HAP-1 (cell line): Measurements from ENCODE around the gene SUSD1.

Experiments
- DNase-seq, 2 experiments: peaks; one replicate each; pipeline ENCODE4 v3.0.0-alpha.2; 2016 to 2020; ENCODE audit warnings: low spot score in 2 of 2
- H3K27me3 ChIP-seq: fragments of 250-450 bp; sonication (Bioruptor Pico); 2 replicates; pipeline ENCODE4 v1.5.1; 2020; ENCODE audit warnings: low read depth, mild to moderate bottlenecking, moderate library complexity
- H3K36me3 ChIP-seq: fragments of 250-450 bp; sonication (Bioruptor Pico); replicated peaks from 2 replicates; pipeline ENCODE4 v1.5.1; 2020; ENCODE audit warnings: mild to moderate bottlenecking
- H3K4me1 ChIP-seq: fragments of 250-450 bp; sonication (Bioruptor Pico); 2 replicates; pipeline ENCODE4 v1.5.1; 2020; ENCODE audit warnings: mild to moderate bottlenecking
- H3K4me3 ChIP-seq: fragments of 250-450 bp; sonication (Bioruptor Pico); 2 replicates; pipeline ENCODE4 v1.5.1; 2020; ENCODE audit warnings: mild to moderate bottlenecking, moderate library complexity
- H3K9me3 ChIP-seq: fragments of 250-450 bp; sonication (Bioruptor Pico); 2 replicates; pipeline ENCODE4 v1.5.1; 2020; ENCODE audit warnings: mild to moderate bottlenecking, moderate library complexity
- in situ Hi-C: fragments of 300-500 bp; cut with MboI; formaldehyde crosslinking; loops from 3 replicates; pipeline ENCODE4 v1.14.3; 2020; ENCODE audit warnings: low sequenced_read_pairs, inconsistent platforms, mixed read lengths

Gene SUSD1

DNA sequence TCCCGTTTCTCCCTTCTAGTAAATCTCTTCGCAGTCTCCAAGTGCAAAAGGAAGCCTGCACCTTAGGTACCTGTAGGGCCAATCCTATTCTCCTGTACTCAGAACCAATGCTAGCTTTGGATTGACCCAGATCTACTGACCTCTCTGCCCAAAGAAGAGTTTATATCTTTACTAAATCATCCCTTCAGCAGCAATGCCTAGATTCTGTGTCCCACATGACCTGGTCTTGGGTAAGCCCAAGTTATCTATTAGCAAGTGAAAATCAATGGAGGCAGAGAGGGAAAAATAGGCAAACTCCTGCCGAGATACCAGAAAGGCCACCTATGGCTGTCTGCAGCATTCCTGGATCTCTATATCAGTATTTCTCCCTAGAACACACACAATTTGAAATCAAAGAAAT lies 60.0 kb downstream of the SUSD1 start:
- peaks cover 3% of the 10 kb centered on the region; the same call in 1 of the 2 replicates for H3K4me1 ChIP-seq
- no peak for DNase-seq
- in situ Hi-C loops: no loop called here
- H3K4me3 ChIP-seq: no peak overlapping the region
- H3K9me3 ChIP-seq: no peaks in the 10 kb centered on the region
- no peaks in the 10 kb centered on the region for H3K36me3 ChIP-seq
- no peaks in the 10 kb centered on the region for H3K27me3 ChIP-seq

DNA sequence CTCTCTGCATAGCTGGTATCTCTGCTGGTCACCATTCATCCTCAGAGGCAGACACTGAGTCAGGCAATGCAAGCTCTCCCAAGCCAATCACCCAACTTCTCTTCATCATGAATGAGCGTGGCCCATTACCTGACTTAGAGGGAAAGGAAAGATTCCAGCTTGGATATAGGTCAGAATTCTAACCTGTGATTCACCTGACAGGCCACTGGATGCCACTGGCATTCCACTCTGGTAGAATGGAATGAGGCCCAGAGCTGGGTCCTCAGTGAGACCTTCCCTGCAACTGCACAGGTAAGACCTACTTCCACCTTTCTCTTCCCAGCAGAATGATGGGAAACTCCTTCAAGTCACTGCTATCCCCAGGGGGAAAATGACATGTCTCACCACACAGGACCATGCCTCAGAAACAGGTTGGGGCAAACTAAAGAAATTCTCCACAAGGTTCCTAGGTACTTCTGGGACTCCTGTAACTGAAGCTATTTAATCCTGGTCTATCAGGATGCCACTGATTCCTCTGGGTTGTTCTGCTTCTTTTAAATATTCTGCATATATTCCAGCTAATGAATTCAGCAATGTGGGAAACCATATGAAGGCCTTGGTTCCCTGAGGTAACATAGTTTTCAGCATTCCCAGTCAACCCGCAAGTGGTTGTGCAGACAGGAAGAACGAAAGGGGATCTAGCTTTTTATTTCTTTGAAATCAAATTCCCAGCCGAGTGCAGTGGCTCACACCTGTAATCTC lies 62.0 kb downstream of the SUSD1 start:
- in situ Hi-C loops: no loop called here
- no peaks in the 10 kb centered on the region for H3K9me3 ChIP-seq
- no peaks in the 10 kb centered on the region for H3K27me3 ChIP-seq
- DNase-seq: no peak
- H3K36me3 ChIP-seq: no peaks in the 10 kb centered on the region
- peaks cover 3% of the 10 kb centered on the region; the same call in 1 of the 2 replicates for H3K4me1 ChIP-seq
- H3K4me3 ChIP-seq: no peak overlapping the region

DNA sequence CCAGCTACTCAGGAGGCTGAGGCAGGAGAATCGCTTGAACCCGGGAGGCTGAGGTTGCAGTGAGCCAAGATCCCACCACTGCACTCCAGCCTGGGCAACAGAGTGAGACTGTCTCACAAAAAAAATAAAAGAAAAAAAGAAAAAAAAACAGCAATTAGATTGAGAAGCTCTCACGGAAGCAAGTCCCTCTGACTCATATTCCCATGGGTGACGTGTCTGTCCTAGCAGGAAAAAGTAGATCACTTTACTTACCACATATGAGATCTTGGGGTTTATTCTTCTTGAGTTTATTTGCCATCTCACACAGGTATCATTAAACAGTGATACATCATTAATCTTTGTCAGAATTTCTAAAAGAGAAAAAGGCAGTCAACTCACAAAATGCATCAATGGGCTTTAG lies 62.6 kb downstream of the SUSD1 start:
- Histone ChIP-seq H3K9me3 (no peaks in the 10 kb centered on the region), H3K4me1 (peaks cover 3% of the 10 kb centered on the region; the same call in 1 of the 2 replicates), H3K4me3 (no peak overlapping the region), H3K36me3 (no peaks in the 10 kb centered on the region), H3K27me3 (no peaks in the 10 kb centered on the region)
- in situ Hi-C loops: no loop called here
- DNase-seq: no peak

DNA sequence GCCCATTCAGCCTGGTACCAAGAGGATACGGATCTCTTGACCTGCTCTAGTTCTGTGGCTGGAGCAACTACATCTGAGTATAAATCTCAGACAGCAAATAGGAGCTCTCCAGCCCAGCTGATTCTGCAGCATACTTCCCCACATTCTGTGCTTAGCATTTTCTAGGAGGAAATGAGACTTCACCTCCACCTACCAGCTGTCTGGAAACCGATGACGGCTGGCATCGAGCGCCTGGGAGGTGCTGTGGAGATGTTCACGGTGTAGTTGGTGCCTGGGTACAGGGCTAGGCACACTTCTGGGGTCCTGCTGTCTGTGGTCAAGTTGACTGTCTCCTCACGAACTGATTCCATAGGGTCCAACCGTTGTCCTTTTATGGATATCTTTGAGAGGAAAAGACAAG lies 63.6 kb downstream of the SUSD1 start:
- DNase-seq: no peak
- Histone ChIP-seq H3K36me3 (no peaks in the 10 kb centered on the region), H3K4me3 (no peak overlapping the region), H3K27me3 (no peaks in the 10 kb centered on the region), H3K9me3 (no peaks in the 10 kb centered on the region), H3K4me1 (peaks cover 3% of the 10 kb centered on the region; the same call in 1 of the 2 replicates)
- in situ Hi-C loops: no loop called here

DNA sequence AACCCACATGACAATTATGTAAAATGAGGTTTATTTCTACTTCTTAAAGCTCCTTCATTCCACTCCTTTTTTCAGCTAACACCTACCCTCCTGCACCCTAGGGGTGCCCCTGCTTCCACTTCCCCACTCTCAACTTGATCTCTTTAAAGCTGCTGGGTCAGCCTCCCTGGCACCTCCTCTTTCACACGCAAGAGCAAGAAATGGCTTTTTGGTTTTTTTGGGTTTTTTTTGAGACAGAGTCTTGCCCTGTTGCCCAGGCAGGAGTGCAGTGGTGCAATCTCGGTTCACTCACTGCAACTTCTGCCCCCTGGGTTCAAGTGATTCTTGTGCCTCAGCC lies 64.4 kb downstream of the SUSD1 start:
- peaks cover 3% of the 10 kb centered on the region; the same call in 1 of the 2 replicates for H3K4me1 ChIP-seq
- no peak overlapping the region for H3K4me3 ChIP-seq
- no peak for DNase-seq
- no peaks in the 10 kb centered on the region for H3K9me3 ChIP-seq
- in situ Hi-C loops: no loop called here
- no peaks in the 10 kb centered on the region for H3K36me3 ChIP-seq
- no peaks in the 10 kb centered on the region for H3K27me3 ChIP-seq

DNA sequence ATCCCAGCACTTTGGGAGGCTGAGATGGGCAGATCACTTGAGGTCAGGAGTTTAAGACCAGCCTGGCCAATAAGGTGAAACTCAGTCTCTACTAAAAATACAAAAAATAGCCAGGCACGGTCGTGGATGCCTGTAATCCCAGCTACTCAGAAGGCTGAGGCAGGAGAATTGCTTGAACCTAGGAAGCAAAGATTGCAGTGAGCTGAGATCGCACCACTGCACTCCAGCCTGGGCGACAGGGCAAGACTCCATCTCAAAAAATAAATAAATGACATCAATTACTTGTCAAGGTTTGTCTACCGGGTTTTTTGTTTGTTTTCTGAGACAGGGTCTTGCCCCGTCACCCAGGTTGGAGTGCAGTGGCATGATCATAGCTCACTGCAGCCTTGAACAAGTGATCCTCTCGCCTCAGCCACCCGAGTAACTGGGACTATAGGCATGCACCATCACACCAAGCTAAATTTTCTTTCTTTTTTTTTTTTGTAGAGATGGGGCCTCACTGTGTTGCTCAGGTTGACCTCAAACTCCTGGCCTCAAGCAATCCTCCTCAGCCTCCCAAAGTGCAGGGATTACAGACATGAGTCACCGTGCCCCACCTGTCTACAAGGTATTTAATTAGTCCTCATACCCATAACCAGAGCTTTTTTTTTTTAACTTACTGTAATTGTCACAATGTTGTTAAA lies 64.9 kb downstream of the SUSD1 start:
- H3K4me1 ChIP-seq: peaks cover 3% of the 10 kb centered on the region; the same call in 1 of the 2 replicates
- DNase-seq: no peak
- no peaks in the 10 kb centered on the region for H3K27me3 ChIP-seq
- H3K9me3 ChIP-seq: no peaks in the 10 kb centered on the region
- no peak overlapping the region for H3K4me3 ChIP-seq
- in situ Hi-C loops: no loop called here
- H3K36me3 ChIP-seq: no peaks in the 10 kb centered on the region

DNA sequence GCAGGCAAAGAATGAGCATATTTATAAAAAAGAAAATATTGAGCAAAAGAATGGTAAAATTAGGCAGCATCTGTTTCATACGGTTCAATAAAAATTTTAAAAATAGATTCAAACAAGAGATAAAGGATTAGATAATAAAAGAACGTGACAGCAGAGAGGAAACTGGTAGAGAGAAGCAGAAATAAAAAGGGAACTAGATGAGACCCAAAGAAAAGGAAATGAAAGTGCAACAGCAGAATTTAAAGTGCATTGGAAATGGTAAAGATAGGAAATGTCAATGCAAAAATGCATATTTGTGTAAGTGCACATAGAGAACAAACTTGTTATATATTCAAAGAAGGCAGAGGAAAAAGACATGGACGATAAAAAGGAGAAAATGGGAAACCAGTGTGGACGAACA lies 70.2 kb downstream of the SUSD1 start:
- Histone ChIP-seq H3K4me3 (no peak overlapping the region), H3K9me3 (no peaks in the 10 kb centered on the region), H3K4me1 (no peaks in the 10 kb centered on the region), H3K27me3 (no peaks in the 10 kb centered on the region), H3K36me3 (no peaks in the 10 kb centered on the region)
- DNase-seq: no peak
- in situ Hi-C loops: no loop called here

DNA sequence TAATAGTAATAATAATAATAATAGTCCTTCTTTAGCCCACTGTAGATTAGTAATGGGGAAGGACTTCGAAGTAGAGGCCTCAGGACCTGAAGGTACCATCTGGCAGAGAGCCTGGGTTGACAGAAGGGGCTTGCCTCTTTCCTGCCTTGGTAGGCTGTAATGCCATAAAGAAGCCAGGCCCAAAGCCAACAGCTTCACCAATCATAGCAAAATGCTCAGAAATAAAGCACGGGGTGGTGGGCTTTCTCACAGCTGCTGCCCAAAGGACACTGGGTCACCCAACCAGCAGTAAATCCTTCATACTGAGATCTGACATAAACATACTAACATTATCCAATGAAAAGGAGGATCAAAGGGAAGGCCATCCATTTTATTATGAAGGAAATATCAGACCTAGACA lies 70.7 kb downstream of the SUSD1 start:
- no peak for DNase-seq
- H3K4me3 ChIP-seq: no peak overlapping the region
- H3K36me3 ChIP-seq: no peaks in the 10 kb centered on the region
- no peaks in the 10 kb centered on the region for H3K9me3 ChIP-seq
- in situ Hi-C loops: no loop called here
- no peaks in the 10 kb centered on the region for H3K27me3 ChIP-seq
- no peaks in the 10 kb centered on the region for H3K4me1 ChIP-seq

DNA sequence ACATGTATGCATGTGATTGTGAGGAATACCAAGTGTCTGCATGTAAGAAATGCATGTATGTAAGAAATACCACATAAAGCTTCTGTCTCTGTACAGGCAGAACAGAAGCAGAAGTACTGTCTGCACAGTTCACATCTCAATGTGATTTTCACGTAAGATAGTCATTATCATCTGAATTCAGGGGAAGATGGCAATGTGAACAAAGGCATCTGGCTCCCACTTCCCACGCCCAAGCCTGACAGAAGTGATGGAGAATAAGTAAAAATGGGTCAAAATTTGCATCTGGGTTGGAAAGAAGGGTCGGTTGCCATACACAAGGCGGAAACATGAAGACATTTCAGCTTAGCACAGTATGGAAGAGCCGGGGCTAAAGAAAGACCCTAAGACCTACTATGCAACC lies 71.7 kb downstream of the SUSD1 start:
- Histone ChIP-seq H3K36me3 (no peaks in the 10 kb centered on the region), H3K4me3 (no peak overlapping the region), H3K4me1 (no peaks in the 10 kb centered on the region), H3K9me3 (no peaks in the 10 kb centered on the region), H3K27me3 (no peaks in the 10 kb centered on the region)
- DNase-seq: no peak
- in situ Hi-C loops: no loop called here

DNA sequence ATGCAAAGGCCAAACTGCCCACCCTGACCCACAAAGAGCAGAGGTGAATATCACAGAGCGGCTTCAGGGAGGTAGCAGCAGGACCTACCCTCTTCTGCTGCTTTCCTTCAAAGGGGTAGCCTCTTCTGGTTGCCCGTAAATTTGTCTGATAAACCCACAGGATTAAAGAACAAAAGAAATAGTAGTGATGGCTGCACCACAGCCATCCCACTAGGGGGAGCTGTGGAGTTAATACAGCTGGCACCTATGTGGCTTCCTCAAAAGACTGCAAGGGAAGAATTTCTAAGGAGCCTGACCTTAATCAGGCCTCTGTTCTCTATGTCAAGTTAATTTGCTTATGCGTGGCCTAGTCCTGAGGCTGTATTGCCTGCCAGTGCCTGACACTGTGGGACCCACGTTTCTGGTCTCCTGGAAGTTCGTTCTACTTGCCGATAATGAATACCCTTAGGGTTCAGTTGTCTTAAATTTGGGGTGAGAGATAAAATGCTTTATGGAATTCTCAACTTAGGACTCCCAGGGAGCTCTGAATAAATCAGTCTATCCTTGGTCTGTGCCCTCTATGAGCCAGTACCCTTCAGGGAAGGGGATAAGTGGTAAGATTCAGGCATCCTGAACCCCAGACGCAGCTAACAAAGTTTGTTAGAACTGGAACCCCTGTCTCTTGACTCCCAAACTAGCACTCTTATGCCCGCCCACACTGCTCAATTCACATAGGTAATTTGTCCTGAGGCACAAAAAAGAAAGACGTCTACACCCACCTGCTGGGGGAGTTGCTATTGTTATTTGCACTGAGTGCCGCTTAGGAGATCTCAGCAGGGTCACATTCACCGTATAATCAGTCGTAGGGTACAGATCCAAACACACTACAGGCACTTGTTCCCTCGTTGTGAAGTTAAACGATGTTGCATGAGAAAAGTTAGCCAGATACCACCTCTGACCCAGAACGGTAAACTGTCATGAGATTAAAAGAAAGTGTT lies 77.1 kb downstream of the SUSD1 start:
- DNase-seq: peak; percentile 81 to 88
- H3K27me3 ChIP-seq: no peaks in the 10 kb centered on the region
- no peak overlapping the region for H3K4me3 ChIP-seq
- H3K9me3 ChIP-seq: no peaks in the 10 kb centered on the region
- in situ Hi-C loops: loop anchor here (25.0 kb wide), 1 partner anchor 739 kb away; no protein-coding TSS in a partner anchor
- peaks cover 4% of the 10 kb centered on the region for H3K4me1 ChIP-seq
- H3K36me3 ChIP-seq: no peaks in the 10 kb centered on the region

DNA sequence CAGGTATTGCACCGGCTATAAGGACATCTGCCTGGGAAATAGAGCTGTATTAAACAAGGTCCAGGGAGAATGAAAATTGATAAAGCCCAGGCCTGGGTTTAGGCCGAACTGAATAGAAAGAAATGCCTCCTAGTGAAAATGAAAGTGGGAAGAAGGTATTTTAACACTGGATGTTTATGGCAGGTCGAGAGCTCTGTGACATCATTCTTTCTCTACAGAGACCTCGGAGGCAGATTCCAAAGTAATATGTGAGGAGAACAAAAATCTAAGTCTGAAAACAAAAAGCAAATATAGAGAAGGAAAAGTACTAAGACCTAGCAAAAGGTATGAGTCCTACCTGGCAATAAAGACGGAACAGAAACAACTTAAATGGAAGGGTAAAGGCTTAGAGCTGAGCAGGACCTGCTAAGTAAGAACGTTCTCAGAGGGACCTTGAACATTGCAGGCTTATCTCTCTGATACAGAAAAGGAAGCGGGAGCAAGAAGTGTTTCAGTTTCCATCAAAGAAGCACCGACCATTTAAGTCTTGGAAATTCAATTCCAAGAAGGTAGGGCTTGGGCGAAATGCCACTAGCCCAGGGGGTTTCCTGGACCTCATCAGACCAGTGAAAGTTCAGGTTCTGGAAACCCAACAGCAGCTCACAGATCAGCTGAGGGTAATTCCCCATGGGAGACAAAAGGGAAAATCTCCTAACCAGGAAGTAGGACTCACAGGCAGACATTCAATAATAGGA lies 80.0 kb downstream of the SUSD1 start:
- Histone ChIP-seq H3K36me3 (no peaks in the 10 kb centered on the region), H3K9me3 (no peaks in the 10 kb centered on the region), H3K4me3 (no peak overlapping the region), H3K27me3 (no peaks in the 10 kb centered on the region), H3K4me1 (peaks cover 4% of the 10 kb centered on the region)
- in situ Hi-C loops: loop anchor here (25.0 kb wide), 1 partner anchor 742 kb away; no protein-coding TSS in a partner anchor
- no peak for DNase-seq

DNA sequence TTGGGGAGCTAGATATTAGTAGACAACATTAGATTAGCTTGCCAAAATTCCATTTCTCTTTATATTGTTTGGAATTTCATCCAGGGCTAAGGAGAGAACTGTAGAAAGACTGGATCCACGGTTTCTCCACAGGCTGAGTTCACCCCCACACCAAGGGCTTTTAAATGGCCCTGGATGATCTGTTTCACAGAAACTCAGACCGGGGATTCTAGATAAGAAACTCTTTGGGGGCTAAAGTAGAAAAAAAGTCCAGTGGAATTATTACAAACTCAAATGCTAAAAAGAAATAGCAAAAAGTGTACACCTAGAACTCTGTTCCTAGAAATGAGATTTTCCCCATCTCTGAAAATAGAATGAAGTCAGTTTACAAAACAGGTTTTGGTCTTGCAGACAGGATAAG lies 80.9 kb downstream of the SUSD1 start:
- peaks cover 4% of the 10 kb centered on the region for H3K4me1 ChIP-seq
- in situ Hi-C loops: loop anchor here (25.0 kb wide), 1 partner anchor 743 kb away; no protein-coding TSS in a partner anchor
- no peak for DNase-seq
- H3K4me3 ChIP-seq: no peak overlapping the region
- no peaks in the 10 kb centered on the region for H3K27me3 ChIP-seq
- H3K9me3 ChIP-seq: no peaks in the 10 kb centered on the region
- H3K36me3 ChIP-seq: no peaks in the 10 kb centered on the region

DNA sequence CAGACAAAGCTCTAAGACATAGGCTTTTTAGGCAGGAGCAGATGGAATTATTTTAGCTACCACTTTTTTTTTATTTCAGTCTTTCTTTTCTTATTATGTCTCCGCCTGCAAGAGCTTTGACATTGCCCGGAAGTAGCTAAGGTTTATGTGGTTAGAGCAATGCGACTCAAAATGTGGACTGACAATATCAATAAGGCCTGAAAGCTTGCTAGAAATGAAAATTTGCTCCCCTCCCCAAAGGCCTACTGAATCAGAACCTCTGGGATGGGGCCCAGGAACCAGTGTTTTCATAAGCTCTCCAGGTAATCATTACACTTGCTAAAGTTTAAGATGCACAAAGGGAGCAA lies 81.3 kb downstream of the SUSD1 start:
- H3K4me3 ChIP-seq: no peak overlapping the region
- DNase-seq: no peak
- no peaks in the 10 kb centered on the region for H3K9me3 ChIP-seq
- no peaks in the 10 kb centered on the region for H3K27me3 ChIP-seq
- H3K36me3 ChIP-seq: no peaks in the 10 kb centered on the region
- in situ Hi-C loops: loop anchor here (25.0 kb wide), 1 partner anchor 743 kb away; no protein-coding TSS in a partner anchor
- peaks cover 4% of the 10 kb centered on the region for H3K4me1 ChIP-seq
